GM23248 (cell line): ENCODE data around the gene RASGRP1.

Experiments used
- EZH2 ChIP-seq: fragments of 200-600 bp; sonication (generic); IDR thresholded peaks from 2 replicates; pipeline ENCODE4 v1.6.1; 2018; ENCODE audit warnings: antibody characterized with exemption, mild to moderate bottlenecking; ENCODE audit not compliant: insufficient read depth, poor library complexity, severe bottlenecking
- EZH2phosphoT487 ChIP-seq: fragments of 200-600 bp; sonication (generic); IDR thresholded peaks from 2 replicates; pipeline ENCODE4 v1.6.1; 2018; ENCODE audit warnings: antibody characterized with exemption, moderate library complexity, mild to moderate bottlenecking, low read depth; ENCODE audit not compliant: insufficient read depth

- no peak for TF ChIP-seq EZH2
- TF ChIP-seq EZH2phosphoT487: no peak
These were observed 103.4 kb downstream of the RASGRP1 start for GRCh38 chr15:38461066-38461833.
